NOMO-1 treated with DMSO at 0.1 percent for 48 hours (cell line): ENCODE results near the gene COP1.

Source experiments
- DNase-seq: peaks from one replicate; lab custom pipeline; 2025; ENCODE audit not compliant: unreplicated experiment; lab: John Stamatoyannopoulos, UW

Gene COP1

GRCh38 chr1:176201568-176201967 lies 5.5 kb downstream of the COP1 start:
- DNase-seq = no peak

- no peak for DNase-seq
Measured at GRCh38 chr1:176199707-176200106, 7.4 kb downstream of the COP1 start.

GRCh38 chr1:176198413-176198812 lies 8.7 kb downstream of the COP1 start:
- no peak for DNase-seq

GRCh38 chr1:176196728-176197127 lies 10.4 kb downstream of the COP1 start:
- DNase-seq = no peak

GRCh38 chr1:176195547-176195946 lies 11.5 kb downstream of the COP1 start:
- DNase-seq = no peak

GRCh38 chr1:176193663-176194062 lies 13.4 kb downstream of the COP1 start:
- DNase-seq = peak; percentile 38

- no peak for DNase-seq
Measured at GRCh38 chr1:176193023-176193422, 14.1 kb downstream of the COP1 start.

- DNase-seq = no peak
Measured at GRCh38 chr1:176188604-176189003, 18.5 kb downstream of the COP1 start.

- DNase-seq = no peak
Measured at GRCh38 chr1:176187001-176187400, 20.1 kb downstream of the COP1 start.

GRCh38 chr1:176183618-176184017 lies 23.5 kb downstream of the COP1 start:
- no peak for DNase-seq

- DNase-seq = no peak
Measured at GRCh38 chr1:176178316-176178715, 28.8 kb downstream of the COP1 start.

- no peak for DNase-seq
Measured at GRCh38 chr1:176177764-176178163, 29.3 kb downstream of the COP1 start.

GRCh38 chr1:176174108-176174507 lies 33.0 kb downstream of the COP1 start:
- no peak for DNase-seq

- no peak for DNase-seq
Measured at GRCh38 chr1:176172215-176172614, 34.9 kb downstream of the COP1 start.

- DNase-seq = no peak
Measured at GRCh38 chr1:176167210-176167609, 39.9 kb downstream of the COP1 start.

- no peak for DNase-seq
Measured at GRCh38 chr1:176165573-176165972, 41.5 kb downstream of the COP1 start.

GRCh38 chr1:176164014-176164678 lies 42.9 kb downstream of the COP1 start:
- no peak for DNase-seq

- DNase-seq = no peak
Measured at GRCh38 chr1:176159993-176160392, 47.1 kb downstream of the COP1 start.

- no peak for DNase-seq
Measured at GRCh38 chr1:176157995-176158394, 49.1 kb downstream of the COP1 start.

- DNase-seq = no peak
Measured at GRCh38 chr1:176149939-176150807, 56.9 kb downstream of the COP1 start.

- no peak for DNase-seq
Measured at GRCh38 chr1:176144526-176144925, 62.6 kb downstream of the COP1 start.

GRCh38 chr1:176142973-176143372 lies 64.1 kb downstream of the COP1 start:
- DNase-seq = no peak
